HTR-8/SVneo (cell line): Measurements from ENCODE around the gene RAB1B.
"Not testable (repeated sequence)": the region's sequence is repeated elsewhere in the genome, so short reads cannot be mapped to it uniquely, and the experiment has no call there.

Experiments used
- DNase-seq: peaks from one replicate; pipeline ENCODE4 v3.0.0; 2011; ENCODE audit warnings: low spot score, mixed read lengths; ENCODE audit not compliant: insufficient read length
- FAIRE-seq: peaks from 2 replicates; lab custom pipeline; 2011; peaks lifted over from hg19 to GRCh38; lab: Jason Lieb, UNC

RAB1B gene

DNA sequence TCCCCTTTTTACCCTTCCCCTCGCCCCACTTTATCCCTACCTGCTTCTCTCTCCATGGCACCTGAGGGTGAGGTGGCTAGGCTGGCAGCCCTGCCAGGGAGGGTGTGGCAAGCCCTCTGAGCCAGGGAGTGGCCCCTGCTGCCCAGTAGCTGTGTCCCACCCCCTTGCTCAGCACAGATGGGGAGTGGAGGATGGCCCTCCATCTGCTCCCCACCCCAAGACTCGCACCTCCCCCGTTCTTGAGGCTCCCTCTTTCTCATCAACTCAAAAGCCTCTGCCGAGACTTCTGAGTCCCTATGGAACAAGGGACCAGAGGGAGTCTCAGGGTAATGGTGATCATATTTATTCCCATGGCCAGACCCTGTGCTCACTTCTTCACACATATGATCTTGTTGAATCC is 24.9 kb downstream of the RAB1B start:
- DNase-seq, result no peak
- peak; percentile 4 for FAIRE-seq

DNA sequence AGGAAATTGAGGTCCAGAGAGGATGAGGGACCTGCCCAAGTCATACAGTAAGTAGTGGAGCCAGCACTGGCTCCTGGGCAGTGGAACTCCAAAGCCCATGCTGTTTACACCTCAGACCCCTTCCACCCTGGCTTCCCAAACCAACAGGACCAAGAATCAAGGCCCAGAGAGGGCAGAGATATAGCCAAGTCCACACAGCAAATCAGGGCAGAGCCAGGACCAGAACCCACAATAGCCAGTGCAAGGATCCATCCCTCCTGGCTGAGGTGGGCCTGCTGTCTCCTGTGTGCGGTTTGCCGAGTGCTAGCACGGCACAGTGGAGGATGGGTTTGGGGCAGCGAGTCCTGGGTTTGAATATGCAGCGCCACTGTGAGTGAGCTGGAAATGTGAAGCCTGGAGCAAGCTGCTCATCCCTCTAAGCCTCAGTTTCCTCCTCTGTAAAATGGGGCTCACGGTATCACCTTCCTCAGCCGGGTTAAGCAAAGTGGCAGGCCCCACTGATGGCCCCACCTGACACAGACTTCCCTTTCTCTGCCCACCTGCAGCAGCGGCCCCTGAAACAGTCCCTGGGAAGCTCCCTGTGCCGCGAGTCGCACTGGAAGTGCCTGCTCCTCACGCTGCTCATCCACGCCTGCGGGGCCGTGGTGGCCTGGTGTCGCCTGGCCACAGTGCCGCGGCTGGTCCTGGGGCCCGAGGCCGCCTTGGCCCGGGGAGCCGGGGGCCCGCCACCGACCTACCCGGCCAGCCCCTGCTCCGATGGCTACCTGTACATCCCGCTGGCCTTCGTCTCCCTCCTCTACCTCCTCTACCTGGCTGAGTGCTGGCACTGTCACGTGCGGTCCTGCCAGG is 25.6 kb downstream of the RAB1B start:
- no peak for DNase-seq
- FAIRE-seq, result peak; percentile 42

DNA sequence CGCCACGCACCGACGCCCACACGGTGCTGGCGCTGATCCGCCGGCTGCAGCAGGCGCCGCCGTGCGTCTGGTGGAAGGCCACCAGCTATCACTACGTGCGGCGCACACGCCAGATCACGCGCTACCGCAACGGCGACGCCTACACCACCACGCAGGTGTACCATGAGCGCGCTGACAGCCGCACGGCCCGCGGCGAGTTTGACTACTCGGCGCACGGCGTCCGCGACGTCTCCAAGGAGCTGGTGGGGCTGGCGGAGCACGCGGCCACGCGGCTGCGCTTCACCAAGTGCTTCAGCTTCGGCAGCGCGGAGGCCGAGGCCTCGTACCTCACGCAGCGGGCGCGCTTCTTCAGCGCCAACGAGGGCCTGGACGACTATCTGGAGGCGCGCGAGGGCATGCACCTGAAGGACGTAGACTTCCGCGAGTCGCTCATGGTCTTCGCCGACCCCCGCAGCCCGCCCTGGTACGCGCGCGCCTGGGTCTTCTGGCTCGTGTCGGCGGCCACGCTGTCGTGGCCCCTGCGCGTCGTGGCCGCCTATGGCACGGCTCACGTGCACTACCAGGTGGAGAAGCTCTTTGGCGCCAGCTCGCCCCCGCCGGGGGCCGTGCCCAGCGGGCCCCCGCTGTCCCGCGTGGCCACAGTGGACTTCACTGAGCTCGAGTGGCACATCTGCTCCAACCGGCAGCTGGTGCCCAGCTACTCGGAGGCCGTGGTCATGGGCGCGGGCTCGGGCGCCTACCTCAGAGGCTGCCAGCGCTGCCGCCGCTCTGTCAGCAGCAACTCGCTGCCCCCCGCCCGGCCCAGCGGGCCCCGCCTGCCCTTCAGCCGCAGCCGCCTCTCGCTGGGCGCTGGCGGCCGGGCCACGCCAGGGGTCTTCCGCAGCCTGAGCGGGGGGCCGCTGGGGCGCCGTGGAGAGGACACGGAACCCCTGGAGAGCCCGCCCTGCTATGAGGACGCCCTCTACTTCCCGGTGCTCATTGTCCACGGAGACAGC is 26.5 kb downstream of the RAB1B start:
- FAIRE-seq, result peak; percentile 55

DNA sequence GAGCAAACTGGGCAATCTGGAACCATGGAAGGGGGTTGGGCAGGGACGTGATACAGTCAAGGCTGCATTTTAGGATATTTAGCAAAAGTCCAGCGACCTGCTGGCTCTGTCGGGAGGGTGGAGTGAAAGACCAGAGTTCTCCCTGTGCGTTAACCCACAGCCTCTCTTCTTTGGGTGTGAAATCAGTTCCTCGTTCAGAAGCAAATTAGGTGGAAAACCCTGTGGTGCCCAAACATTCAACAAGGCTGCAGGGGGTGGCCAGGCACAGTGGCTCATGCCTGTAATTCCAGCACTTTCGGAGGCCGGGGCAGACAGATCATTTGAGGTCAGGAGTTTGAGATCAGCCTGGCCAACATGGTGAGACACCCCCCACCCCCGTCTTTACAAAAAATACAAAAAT is 29.2 kb downstream of the RAB1B start:
- FAIRE-seq (no peak), DNase-seq (no peak)

More for the DNA sequence above, 26.5 kb downstream of the RAB1B start:
- DNase-seq, result no peak

DNA sequence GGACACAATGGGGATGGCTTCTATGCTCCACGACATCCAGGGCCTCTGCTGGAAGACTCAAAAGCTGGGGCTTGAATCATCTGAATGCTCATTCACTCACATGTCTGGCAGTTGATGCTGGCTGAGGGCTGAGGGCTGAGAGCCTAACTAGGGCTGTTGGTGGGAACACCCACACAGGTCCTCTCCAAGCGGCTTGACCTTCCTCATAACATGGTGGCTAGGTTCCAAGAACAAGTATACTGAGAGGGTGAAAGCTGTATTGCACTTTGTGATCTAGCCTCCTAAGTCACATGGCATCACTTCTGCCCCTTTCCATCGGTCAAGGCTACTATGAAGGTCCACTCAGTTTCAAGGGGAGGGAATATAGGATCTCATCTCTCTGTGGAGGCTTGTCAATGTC is 30.7 kb downstream of the RAB1B start:
- DNase-seq (no peak), FAIRE-seq (no peak)

DNA sequence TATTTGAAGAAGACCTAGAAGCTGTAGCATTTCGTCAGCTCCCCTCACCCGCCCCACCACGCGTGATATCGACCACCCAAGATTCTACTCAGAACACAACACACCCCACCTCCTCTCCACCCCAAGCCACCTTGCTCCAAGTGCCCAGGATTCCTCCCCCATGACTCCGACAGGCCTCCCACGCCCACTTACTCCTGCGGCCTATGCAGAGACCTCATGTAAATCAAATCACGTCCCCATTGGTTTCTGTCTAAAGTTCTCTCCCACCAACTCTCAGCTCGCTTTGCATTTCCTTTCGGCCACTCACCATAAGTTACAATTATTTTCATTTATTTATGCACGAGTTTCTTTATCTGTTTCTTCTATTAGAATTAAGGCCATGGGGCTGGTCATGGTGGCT is 34.2 kb downstream of the RAB1B start:
- FAIRE-seq, result no peak

DNA sequence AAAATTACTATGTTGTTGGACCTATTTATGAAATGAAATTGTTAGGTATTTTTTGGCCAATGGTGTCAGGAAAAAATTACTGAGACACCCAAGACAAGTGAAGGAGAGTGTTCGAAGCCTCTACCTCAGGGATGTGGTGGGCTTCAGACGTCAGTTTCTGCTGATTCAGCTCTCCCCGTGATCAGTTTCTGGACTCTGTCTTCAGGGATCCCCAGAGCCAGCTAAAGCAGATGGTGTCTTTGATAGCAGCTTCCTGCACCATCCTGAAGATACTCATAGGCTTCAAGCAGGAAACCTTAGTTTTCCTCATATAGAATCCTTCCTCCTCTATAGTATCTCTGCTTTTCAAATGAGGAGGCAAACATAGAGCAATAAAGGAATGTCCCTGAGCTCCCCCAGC is 41.0 kb downstream of the RAB1B start:
- no peak for FAIRE-seq
- no peak for DNase-seq

More for the DNA sequence above, 34.2 kb downstream of the RAB1B start:
- DNase-seq, result no peak

DNA sequence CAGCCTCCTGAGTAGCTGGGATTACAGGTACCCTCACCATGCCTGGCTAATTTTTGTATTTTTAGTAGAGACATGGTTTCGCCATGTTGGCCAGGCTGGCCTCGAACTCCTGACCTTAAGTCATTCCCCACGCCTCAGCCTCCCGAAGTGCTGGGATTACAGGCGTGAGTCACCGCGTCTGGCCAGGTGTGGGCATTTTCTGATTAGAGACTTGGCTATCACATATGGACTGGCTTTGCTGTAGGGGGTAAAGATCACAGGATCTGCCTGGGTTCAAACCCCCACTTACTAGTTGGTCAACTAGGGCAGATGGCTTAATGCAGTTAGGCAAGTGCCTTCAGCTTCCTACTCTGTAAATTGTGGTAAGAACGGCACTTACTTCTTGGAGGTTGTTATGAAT is 41.9 kb downstream of the RAB1B start:
- DNase-seq (no peak), FAIRE-seq (no peak)

DNA sequence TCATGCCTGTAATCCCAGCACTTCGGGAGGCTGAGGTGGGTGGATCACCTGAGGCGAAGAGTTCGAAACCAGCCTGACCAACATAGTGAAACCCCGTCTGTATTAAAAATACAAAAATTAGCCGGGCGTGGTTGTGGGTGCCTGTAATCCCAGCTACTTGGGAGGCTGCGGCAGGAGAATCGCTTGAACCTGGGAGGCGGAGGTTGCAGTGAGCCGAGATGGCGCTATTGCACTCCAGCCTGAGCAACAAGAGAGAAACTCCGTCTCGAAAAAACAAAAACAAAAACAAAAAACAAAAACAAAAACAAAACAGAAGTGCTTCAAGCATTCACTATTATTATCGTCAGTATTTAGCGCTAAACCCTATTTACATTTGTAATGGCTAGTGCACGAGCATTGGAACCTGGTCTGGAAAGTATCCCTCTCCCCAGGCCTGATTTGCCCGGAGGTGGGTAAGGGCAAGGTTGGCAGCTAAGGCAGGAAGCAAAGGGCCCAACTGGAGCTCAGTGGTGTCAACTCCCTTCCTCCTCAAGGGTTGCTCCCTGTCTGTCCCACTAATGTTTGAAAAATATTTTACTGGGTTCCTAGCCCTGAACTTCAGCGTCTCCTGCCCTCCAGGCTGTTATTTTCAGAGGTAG is 42.5 kb downstream of the RAB1B start:
- not testable (repeated sequence) for DNase-seq, FAIRE-seq

DNA sequence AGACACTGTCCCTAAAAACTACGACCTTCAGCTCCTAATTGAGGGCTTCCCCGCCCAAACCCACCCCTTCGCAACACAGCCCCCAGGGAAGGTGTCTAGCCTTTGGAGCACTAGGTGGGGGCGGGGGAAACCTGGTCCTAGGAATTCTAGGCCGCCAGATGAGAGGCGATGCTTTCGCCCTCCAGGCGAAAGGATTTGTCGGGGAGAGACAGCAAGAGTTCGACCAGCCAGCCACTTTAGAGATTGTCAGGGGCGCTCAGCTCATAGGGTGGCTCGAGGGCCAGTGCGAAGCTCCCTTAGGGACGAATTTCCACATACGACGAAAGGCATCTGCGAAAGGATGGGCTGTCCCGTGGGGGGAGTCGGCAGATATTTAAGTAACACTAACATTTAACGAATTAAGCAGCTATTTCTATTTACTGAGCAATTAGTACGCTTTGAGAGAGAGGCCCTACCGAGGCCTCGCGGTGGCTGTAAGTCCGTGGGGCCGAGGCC is 43.1 kb downstream of the RAB1B start:
- peak; percentile 76 for FAIRE-seq
- no peak for DNase-seq

DNA sequence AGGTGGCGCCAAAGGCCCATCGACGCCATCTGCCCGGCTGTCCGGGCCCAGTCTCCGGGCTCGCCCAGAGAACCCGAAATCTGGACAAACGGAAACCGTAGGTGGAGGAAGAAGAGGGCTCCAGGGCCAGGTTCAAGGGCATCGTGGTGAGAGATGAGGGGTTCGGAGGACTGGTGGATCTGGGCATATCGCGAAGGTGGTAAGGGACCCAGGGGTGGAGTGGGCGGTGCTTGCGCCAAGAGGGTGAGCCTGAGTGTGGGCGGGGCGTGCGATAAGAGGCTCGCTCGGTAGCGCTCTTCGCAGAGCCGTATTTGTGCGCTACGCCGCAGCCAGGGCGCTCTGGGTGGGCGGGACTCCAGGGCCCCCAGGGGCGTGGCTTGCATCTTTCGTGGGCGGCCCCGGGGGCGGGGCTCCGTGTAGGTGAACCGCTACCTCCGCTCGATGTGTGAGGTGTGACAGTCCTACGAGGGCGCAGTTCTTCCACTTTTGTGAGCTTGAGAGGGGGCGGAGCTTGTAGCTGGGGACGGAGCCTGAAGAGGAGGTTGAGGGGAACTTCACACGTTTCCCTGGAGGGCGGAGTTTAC is 43.6 kb downstream of the RAB1B start:
- DNase-seq, result peak; percentile 96
- peak; percentile 100 for FAIRE-seq

DNA sequence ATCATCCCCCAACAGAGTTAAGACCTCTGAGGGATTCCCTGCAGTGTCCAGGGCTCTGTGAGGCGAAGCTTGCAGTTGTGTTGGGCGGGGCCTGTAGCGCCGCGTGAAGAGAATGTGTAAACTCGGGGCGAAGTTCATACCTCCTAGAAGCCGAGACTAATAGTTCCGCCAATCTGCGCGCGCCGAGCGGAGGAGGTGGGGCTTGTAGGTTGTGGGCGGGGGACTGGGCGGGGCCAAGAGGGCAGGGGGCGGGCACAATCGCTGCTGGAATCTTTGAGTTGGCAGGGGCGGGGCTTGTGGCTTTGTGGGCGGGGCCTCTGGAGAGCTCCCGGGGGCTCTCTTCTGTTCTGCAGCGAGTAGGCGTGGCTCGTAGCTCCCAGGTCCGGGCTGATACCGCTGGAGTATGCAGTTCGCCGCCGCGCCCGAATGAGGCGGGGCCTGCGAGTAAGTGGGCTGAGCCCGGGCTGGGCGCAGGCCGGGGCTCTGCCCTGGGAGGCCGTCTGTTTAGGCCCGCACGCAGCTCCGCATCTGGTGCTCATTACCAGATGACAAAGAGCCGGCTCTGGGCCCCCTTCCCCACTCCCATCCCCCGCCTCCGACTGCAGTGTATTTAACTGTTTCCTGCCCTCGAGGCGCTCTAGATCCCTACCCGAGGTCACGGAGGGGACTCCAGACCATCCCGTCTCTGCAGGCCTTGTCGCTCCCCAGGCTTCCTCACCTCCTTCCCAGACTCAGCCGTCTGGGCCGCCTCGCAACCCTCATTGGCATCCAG is 44.3 kb downstream of the RAB1B start:
- FAIRE-seq (no peak), DNase-seq (peak; percentile 99)

DNA sequence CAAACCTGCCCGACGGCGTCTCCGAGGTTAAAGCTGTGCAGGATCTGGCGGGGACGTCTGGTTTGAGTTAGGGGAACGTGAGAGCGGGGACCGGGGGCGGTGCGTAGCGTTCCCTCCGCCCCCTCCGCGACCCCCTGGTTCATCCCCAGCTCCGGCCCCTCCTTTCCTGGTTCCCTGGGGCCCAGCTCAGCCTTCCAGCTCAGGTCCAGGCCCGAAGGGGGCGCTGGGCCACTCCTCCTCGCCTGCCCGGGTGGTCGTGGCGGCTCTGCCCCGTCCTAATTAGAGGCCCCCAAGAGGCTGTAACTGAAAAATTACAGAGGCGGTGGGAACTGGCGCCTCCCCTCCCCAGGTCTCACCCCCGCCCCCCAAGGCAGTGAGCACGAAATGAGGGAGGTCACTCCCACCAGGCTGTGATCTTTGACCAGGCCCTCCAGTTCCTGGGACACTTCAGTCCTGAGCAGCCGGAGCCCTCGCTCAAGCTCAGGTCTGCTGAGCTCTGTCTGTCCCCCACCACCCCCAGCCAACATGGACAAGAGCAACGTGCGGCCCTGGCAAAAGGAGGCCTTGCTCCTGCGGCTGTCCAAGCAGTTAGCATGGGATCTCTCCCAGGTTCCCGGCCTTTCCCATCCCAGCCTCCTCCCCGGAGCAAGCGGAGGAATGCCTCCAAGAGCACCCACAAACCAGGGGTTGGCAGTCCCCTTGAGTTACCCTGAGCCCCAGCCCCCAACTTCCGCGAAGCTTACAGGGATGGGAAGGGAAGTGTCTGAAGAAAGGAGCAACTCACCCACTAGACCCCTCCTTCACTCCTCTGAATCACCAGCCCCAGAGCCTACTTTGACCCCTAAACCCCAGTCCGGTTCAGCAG is 45.1 kb downstream of the RAB1B start:
- DNase-seq, result no peak
- FAIRE-seq, result peak; percentile 74

DNA sequence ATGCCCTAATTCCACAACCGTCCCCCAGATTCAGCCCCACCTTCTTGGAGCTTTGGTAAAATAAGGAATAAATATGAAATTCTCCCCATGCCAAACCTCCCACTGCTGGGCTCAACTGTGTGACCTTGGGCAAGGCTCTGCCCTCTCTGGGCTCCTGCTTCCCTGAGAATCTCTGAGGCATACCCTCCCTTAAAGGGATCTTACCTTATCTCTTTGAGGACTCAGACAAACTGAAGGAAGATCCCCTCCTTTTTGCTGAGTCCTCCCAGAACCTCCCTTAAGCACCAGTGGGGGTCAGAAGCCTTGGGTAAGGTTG is 45.7 kb downstream of the RAB1B start:
- DNase-seq (no peak), FAIRE-seq (peak; percentile 31)

DNA sequence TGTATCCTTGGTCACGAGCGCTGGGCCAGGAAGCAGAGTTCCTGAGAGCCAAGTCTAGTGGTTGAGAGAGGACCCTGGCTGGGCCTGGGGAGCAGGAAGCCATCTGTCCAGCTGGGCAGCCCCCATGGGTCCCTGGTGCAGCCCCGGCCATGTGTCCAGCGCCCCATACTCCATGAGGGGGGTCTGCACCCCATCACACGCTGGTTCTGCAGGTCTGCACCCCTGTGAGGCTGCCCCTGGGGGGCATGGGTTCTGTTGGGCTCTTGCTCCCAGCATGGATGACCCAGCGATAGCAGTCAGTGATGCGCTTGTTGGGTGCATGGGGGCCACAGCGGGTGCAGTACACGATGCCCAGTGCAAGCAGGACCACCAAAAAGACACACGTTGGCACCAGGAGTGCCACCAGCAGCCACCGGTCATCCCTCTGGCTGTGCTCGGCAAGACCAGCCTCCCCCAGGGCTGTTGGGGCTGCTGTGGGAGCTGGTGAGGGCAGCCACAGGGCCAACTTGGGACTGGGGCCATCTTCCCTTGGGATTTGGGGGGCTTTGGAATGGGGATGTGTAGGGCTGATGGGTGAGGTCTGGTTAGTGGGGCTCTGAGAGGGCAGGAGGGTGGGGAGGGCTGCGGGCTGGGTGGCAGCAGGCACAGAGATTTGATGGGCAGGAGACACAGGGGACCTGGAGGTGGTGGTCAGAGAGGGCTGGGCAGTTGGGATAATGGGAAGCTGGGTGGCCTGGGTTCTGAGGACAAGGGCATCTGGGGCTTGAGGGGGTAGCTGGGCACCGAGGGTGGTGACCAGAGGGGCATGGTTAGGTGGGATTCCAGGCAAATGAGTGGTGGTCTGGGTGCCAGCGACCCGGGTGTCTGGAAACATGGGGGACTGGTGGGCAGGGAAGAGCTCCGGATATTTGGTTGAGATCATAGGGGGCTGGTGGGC is 46.4 kb downstream of the RAB1B start:
- FAIRE-seq (peak; percentile 64), DNase-seq (no peak)

DNA sequence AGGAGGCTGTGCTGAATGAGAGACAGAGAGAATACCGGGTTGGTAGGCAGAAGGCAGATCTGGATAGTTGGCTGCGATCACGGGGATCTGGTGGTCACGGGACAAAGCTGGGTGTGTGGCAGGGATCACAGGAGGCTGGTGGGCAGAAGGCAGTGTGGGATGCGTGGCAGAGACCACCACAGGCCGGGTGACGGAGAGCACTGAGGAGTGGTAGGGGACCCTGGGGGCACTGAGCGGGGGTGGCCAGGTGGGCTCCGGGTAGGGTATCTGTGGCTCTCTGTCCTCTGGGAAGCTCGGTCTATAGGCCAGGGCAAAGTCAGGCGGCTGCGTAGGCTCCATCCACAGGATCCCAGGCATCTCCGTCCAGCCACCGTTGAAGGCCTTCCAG is 47.1 kb downstream of the RAB1B start:
- no peak for DNase-seq
- peak; percentile 80 for FAIRE-seq
